ENCODE results near the gene RIT2.

RIT2 gene

GRCh38 chr18:43115076-43115921 lies at the start of gene RIT2:
TSS of gene RIT2 (minus strand) at chr18:43115685.
- DNase-seq (ENCODE audit: low read depth, low spot score), result no peak

- no peak for DNase-seq (ENCODE audit: low read depth, low spot score)
These were observed 46.0 kb upstream of the RIT2 start for GRCh38 chr18:43161528-43161927.

- DNase-seq (ENCODE audit: low read depth, low spot score), result no peak
These were observed 45.0 kb upstream of the RIT2 start for GRCh38 chr18:43160509-43160908.

- no peak for DNase-seq (ENCODE audit: low read depth, low spot score)
These were observed 44.4 kb upstream of the RIT2 start for GRCh38 chr18:43159926-43160325.

GRCh38 chr18:43159086-43159770 lies 43.7 kb upstream of the RIT2 start:
- DNase-seq (ENCODE audit: low read depth, low spot score), result no peak

GRCh38 chr18:43158381-43158780 lies 42.9 kb upstream of the RIT2 start:
- DNase-seq (ENCODE audit: low read depth, low spot score), result no peak

- DNase-seq (ENCODE audit: low read depth, low spot score), result no peak
These were observed 40.4 kb upstream of the RIT2 start for GRCh38 chr18:43155842-43156241.

- DNase-seq (ENCODE audit: low read depth, low spot score), result no peak
These were observed 32.7 kb upstream of the RIT2 start for GRCh38 chr18:43148231-43148630.

- no peak for DNase-seq (ENCODE audit: low read depth, low spot score)
These were observed 25.7 kb upstream of the RIT2 start for GRCh38 chr18:43141208-43141607.

- DNase-seq (ENCODE audit: low read depth, low spot score), result no peak
These were observed 23.9 kb upstream of the RIT2 start for GRCh38 chr18:43139288-43139946.

- DNase-seq (ENCODE audit: low read depth, low spot score), result no peak
These were observed 19.4 kb upstream of the RIT2 start for GRCh38 chr18:43134876-43135275.

- DNase-seq (ENCODE audit: low read depth, low spot score), result no peak
These were observed 15.3 kb upstream of the RIT2 start for GRCh38 chr18:43130716-43131260.

GRCh38 chr18:43129946-43130524 lies 14.6 kb upstream of the RIT2 start:
- DNase-seq (ENCODE audit: low read depth, low spot score), result no peak

GRCh38 chr18:43125471-43125870 lies 10.0 kb upstream of the RIT2 start:
- no peak for DNase-seq (ENCODE audit: low read depth, low spot score)

GRCh38 chr18:43122955-43123354 lies 7.5 kb upstream of the RIT2 start:
- no peak for DNase-seq (ENCODE audit: low read depth, low spot score)

GRCh38 chr18:43116699-43117294 lies 1.3 kb upstream of the RIT2 start:
- no peak for DNase-seq (ENCODE audit: low read depth, low spot score)

GRCh38 chr18:43113220-43113895 lies 2.1 kb downstream of the RIT2 start:
- DNase-seq (ENCODE audit: low read depth, low spot score), result no peak

GRCh38 chr18:43108882-43109281 lies 6.6 kb downstream of the RIT2 start:
- DNase-seq (ENCODE audit: low read depth, low spot score), result no peak

- no peak for DNase-seq (ENCODE audit: low read depth, low spot score)
These were observed 7.0 kb downstream of the RIT2 start for GRCh38 chr18:43108469-43108868.

GRCh38 chr18:43093646-43094045 lies 21.8 kb downstream of the RIT2 start:
- DNase-seq (ENCODE audit: low read depth, low spot score), result no peak

GRCh38 chr18:43092539-43092938 lies 22.9 kb downstream of the RIT2 start:
- no peak for DNase-seq (ENCODE audit: low read depth, low spot score)
